A549 (cell line): ENCODE measurements around the gene CIAO2A. TPM values are rescaled to one million over a fixed set of nuclear protein-coding genes. Genes with fewer than 3 reads are reported as not detected.

Source experiments
- MYC ChIP-seq: IDR thresholded peaks from 2 replicates; pipeline ENCODE4 v1.6.1; 2012; ENCODE audit warnings: mild to moderate bottlenecking, inconsistent platforms, low read length, improper control_type of control experiment, borderline replicate concordance
- polyA plus RNA-seq, 4 experiments: library from polyadenylated mRNA; depleted of rRNA in 3 of 4; stranded (reverse); fragments of >200 nt; fragmentation: RNase III in 1 of 4; extraction: RNeasy Plus Mini Kit Qiagen cat#74134 plus additional on column Dnase treatment in 1 of 4; gene quantifications; 2 replicates in 3 of 4; 3 replicates in 1 of 4; pipeline ENCODE4 v1.2.3, GENCODE V29; 2011 to 2017
- small RNA-seq, 6 experiments: library from RNA; depleted of rRNA; stranded (forward); fragments of <200 nt; gene quantifications; one replicate each; pipeline ENCODE3, GENCODE V24; 2012

The CIAO2A gene
- polyA plus RNA-seq, 2 of the 4 experiments (the other 2 are of a cell fraction): 156 to 231 TPM

DNA sequence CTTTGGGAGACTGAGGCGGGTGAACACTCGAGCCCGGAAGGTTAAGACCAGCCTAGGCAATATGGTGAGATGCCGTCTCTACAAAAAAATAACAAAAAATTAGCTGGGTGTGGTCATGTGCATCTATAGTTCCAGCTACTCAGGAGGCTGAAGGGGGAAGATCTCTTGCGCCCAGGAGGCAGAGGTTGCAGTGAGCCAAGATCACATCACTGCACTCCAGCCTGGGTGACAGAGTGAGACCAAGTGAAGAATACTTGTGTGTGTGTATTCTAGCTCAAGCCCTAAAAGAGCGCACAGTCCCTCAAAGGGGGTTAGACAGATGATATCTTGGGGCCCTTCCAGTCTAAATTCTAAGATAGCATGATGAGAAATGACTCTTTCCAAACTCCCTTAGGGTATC is 71.1 kb downstream of the CIAO2A start (continued):
- no peak for TF ChIP-seq MYC
- TF ChIP-seq, all 56 proteins: peak for 0

Small RNAs within 50 kb of the gene (small RNA-seq; reads per million reads assigned to genes)
- gene RF00019: 0 reads per million in 6 experiments

Other genes with a start within 250 kb of the CIAO2A start
- 4.2 and 4.8 TPM in 2 replicates for gene DAPK2, start 47.4 kb downstream of the CIAO2A start, polyA plus RNA-seq (2011; rRNA removed)
- 3.1 to 4.3 TPM (median 3.4 TPM) in 3 replicates for gene DAPK2, start 47.4 kb downstream of the CIAO2A start, polyA plus RNA-seq (2017; fragmentation: RNase III; extraction: RNeasy Plus Mini Kit Qiagen cat#74134 plus additional on column Dnase treatment)
- gene SNX1, start 2.1 kb upstream of the CIAO2A start, polyA plus RNA-seq (2011; rRNA removed): 89.4 and 95.7 TPM in 2 replicates
- 81.8 to 87.3 TPM (median 86.7 TPM) in 3 replicates for gene SNX1, start 2.1 kb upstream of the CIAO2A start, polyA plus RNA-seq (2017; fragmentation: RNase III; extraction: RNeasy Plus Mini Kit Qiagen cat#74134 plus additional on column Dnase treatment)
- 0.22 and 0.41 TPM in 2 replicates for gene SNX22, start 57.9 kb upstream of the CIAO2A start, polyA plus RNA-seq (2011; rRNA removed)
- gene SNX22, start 57.9 kb upstream of the CIAO2A start, polyA plus RNA-seq (2017; fragmentation: RNase III; extraction: RNeasy Plus Mini Kit Qiagen cat#74134 plus additional on column Dnase treatment): 0.73 to 1.1 TPM (median 0.91 TPM) in 3 replicates
- 594 and 676 TPM in 2 replicates for gene PPIB, start 69.2 kb upstream of the CIAO2A start, polyA plus RNA-seq (2011; rRNA removed)
- gene PPIB, start 69.2 kb upstream of the CIAO2A start, polyA plus RNA-seq (2017; fragmentation: RNase III; extraction: RNeasy Plus Mini Kit Qiagen cat#74134 plus additional on column Dnase treatment): 745 to 807 TPM (median 792 TPM) in 3 replicates